ENCODE measurements around the gene MYH7.

MYH7 gene

DNA sequence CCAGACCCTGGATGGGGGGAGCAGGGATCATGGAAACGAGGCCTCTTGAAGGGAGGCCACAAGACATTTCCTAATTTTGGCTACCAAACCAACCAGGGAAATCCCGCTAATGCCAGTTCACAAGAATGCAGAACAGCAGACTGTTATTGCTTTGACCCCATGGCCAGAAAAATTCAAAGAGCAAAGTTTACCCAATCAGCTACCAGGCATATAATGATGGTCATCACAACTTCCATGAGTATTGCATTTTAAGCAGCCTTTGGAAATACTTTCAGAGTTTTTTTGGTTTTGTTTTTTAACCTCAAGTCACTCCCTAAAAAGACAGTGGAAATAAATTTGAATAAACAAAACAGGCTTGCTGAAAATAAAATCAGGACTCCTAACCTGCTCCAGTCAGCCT, 63.0 kb downstream of the MYH7 start, which contains the start of gene IL25:
TSS of gene IL25 (plus strand) at position 301 of the 400 bp plus-strand sequence.
- no peak for DNase-seq (ENCODE audit: low spot score)
- no peak within 1 kb of the TSS for H3K4me3 ChIP-seq
- TF ChIP-seq, protein P1, sequence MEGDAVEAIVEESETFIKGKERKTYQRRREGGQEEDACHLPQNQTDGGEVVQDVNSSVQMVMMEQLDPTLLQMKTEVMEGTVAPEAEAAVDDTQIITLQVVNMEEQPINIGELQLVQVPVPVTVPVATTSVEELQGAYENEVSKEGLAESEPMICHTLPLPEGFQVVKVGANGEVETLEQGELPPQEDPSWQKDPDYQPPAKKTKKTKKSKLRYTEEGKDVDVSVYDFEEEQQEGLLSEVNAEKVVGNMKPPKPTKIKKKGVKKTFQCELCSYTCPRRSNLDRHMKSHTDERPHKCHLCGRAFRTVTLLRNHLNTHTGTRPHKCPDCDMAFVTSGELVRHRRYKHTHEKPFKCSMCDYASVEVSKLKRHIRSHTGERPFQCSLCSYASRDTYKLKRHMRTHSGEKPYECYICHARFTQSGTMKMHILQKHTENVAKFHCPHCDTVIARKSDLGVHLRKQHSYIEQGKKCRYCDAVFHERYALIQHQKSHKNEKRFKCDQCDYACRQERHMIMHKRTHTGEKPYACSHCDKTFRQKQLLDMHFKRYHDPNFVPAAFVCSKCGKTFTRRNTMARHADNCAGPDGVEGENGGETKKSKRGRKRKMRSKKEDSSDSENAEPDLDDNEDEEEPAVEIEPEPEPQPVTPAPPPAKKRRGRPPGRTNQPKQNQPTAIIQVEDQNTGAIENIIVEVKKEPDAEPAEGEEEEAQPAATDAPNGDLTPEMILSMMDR (IDR thresholded peaks at IDR 0.05): no peak
- no peak within 1 kb of the TSS for H3K27ac ChIP-seq

DNA sequence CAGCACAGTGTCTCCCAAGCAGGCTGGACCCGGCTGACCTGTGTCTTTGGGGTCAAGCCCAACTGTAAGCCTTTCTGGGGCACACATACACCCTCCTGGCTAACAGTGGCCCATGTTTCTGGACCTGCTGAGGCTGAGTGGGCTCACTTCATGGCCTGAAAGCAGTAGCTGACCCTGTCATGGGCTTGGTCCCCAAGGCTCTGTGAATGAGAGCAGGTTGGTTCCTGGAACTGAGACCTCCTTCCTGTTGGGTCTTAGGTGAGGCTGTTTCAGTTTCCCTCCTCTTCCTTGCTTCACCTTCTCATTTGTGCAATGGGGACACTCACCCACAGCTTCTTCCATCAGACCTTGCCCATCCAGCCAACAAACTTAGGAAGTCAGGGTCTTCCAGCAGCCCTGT, 63.6 kb downstream of the MYH7 start:
- TF ChIP-seq, protein P1 (IDR thresholded peaks at IDR 0.05): no peak
- no peak for DNase-seq (ENCODE audit: low spot score)
- Histone ChIP-seq H3K4me3 (no peak overlapping the region), H3K27ac (no peak overlapping the region)

DNA sequence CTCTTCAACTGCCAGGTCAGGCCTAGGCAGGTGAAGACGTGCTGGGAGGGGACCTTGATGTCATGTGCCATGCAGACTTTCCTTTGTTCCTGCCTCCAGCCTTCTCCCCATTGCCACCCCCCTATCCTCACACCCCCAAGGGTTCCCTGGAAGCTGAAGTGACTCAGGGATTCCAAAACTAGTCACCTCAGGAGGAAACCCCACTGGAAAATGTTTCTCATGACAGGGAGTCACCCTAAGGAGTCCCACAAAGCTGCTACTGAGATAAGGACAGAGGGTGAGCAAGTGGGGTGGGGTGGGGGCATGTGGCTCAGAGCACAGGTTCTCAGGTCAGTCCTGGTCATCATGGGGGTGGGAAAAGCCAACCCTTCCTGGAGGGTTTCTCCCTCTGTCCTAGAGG, 65.2 kb downstream of the MYH7 start:
- TF ChIP-seq, protein P1 (IDR thresholded peaks at IDR 0.05): no peak
- DNase-seq (ENCODE audit: low spot score): no peak
- Histone ChIP-seq H3K4me3 (no peak overlapping the region), H3K27ac (no peak overlapping the region)

DNA sequence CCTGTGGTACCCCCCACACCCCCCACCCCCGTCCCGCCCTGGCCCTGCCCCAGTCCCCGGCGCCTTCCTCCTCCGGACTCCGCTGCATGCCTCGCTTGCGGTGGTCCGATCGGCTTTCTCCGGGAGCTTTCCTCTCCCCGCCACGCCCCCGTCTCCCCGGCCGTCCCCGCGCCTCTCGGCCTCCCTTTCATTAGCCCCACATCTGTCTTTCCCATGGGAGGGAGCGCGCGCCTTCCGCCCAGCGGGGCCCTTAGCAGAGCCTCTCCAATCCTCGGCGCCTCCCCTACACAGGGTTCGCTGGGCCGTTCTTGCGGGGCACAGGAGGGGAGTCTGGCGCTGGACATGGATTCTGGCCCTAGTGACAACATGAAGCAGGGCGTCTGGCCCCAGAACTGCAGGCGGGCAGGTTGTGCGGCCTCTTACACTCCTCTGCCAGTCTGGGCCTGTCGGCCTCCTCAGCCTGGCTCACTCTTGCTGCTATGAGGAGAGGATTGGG, 69.0 kb downstream of the MYH7 start:
- peak; percentile 87 for DNase-seq (ENCODE audit: low spot score)
- Histone ChIP-seq H3K27ac (peak overlapping the region; percentile 90 to 99), H3K4me3 (peak overlapping the region; percentile 85)
- TF ChIP-seq, protein P1 (IDR thresholded peaks at IDR 0.05): no peak

DNA sequence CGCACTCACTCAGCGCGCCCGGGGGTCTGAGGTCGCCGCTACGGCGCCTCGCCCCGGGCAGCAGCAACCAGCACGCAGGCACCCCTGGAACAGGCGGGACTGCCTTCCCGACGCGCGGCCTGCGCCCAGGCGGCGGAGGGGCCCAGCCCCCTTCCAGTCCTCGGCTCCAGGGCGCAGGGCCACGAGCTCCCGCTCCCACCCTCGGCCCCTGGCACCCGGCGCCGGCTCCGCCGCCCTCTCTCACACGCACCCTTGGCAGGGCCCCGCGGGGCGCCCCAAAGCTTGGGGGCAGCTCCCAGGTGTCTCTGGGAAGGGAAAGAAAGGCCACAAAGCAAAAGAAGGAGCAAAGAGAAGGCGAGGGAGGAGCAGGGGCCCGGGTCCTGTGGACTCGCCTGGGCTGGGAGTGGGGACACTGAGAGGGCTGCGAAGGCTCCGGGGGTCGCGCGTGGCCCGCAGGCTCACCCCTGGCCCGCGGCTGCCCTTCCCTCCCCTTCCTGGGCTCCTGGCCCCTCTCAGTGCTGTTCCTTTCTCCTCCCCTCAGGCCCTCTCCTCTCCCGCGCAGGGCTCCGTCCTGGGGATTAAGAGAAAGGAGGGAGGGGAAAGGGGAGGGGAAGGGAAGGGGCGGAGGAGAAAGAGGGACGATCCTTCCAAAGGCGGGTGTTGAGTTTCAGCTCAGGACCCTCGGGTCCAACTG, 69.6 kb downstream of the MYH7 start:
- Histone ChIP-seq H3K4me3 (peak overlapping the region; percentile 85), H3K27ac (peak overlapping the region; percentile 90 to 99)
- TF ChIP-seq, protein P1 (IDR thresholded peaks at IDR 0.05): no peak
- DNase-seq (ENCODE audit: low spot score): no peak

DNA sequence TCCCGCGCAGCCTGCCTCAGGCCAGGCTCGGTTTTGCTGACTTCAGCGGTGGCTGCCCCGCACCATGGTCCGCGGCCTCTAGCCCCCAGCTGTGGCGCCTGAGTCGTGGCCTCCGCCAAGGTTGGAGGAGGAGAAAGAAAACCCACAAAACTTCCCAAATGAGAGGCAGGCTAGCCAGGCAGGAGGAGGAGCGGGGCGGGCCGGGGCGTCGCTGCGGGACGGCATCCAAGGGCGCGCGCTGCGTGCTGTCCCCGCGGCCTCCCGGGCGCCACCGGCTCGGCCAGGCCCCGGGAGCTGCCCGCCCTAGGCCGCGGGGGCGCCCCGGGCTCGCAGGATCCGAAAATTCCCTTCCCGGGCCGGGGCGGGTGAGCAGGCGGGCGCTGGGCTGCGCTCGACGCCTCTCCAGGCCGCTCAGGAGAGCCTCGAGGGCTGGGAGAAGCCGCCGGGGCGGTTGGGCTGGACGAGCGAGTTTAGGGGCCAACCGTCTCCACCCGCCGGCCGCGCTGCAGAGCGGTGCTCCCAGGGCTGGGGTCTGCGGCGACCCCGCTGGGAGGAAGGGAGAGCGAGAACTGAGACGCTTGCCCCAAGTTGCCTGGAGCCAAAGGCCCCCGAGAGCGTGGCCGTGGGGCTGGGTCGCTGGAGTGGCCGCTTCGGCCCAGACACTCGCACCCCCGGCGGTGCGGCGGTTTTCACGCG, 70.3 kb downstream of the MYH7 start, which contains the start of gene EFS:
TSS of gene EFS (minus strand) at position 137 of the 696 bp plus-strand sequence. CDS start 147 bp downstream, outside the sequence.
- no peak for DNase-seq (ENCODE audit: low spot score)
- H3K4me3 ChIP-seq: peak within 1 kb of the TSS; percentile 85
- TF ChIP-seq, protein P1 (IDR thresholded peaks at IDR 0.05): no peak
- H3K27ac ChIP-seq: peak within 1 kb of the TSS; percentile 90 to 99

All from coronary artery (tissue), 2 donors.